Body of pancreas (tissue), 4 donors: ENCODE results near the gene STARD9.

Experiments
- POLR2A ChIP-seq, 3 donors: fragments of 450-650 bp; IDR thresholded peaks; one replicate each; pipeline ENCODE4 v1.6.1; 2016; ENCODE audit warnings: antibody characterized with exemption in 3 of 3, mild to moderate bottlenecking in 2 of 3
- TF ChIP-seq, protein P1 (sequence below), 7 experiments: fragments of 450-650 bp in 4 of 7; fragments of 200-600 bp in 3 of 7; sonication (generic) in 3 of 7; IDR thresholded peaks; one replicate each; pipeline ENCODE4 v1.5.1; 2016 to 2019; ENCODE audit warnings: antibody characterized with exemption in 7 of 7

DNA sequence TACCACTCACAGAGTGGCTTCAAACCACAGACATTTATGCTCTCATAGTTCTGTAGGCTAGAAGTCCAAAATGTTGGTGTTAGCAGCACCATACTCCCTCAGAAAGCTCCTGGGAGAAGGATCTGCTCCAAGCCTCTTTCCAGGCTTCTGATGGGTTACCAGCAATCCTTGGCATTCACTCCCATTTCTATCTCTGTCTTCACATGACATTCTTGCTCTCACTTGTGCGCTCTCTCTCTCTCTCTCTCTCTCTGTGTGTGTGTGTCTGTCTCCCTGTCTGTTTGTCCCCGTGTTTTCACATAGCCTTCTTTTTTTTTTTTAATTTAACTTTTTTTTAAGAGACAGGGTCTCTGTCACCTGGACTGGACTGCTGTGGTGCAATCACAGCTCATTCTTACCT is 135.3 kb downstream of the STARD9 start:
- TF ChIP-seq, protein P1, sequence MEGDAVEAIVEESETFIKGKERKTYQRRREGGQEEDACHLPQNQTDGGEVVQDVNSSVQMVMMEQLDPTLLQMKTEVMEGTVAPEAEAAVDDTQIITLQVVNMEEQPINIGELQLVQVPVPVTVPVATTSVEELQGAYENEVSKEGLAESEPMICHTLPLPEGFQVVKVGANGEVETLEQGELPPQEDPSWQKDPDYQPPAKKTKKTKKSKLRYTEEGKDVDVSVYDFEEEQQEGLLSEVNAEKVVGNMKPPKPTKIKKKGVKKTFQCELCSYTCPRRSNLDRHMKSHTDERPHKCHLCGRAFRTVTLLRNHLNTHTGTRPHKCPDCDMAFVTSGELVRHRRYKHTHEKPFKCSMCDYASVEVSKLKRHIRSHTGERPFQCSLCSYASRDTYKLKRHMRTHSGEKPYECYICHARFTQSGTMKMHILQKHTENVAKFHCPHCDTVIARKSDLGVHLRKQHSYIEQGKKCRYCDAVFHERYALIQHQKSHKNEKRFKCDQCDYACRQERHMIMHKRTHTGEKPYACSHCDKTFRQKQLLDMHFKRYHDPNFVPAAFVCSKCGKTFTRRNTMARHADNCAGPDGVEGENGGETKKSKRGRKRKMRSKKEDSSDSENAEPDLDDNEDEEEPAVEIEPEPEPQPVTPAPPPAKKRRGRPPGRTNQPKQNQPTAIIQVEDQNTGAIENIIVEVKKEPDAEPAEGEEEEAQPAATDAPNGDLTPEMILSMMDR (IDR thresholded peaks at IDR 0.05) = no peak
- TF ChIP-seq POLR2A (IDR thresholded peaks at IDR 0.05) = no peak
